ENCODE data around the gene TMEM92. TPM values are rescaled to one million over a fixed set of nuclear protein-coding genes. Genes with fewer than 3 reads are reported as not detected.
"Not testable (repeated sequence)": the region's sequence is repeated elsewhere in the genome, so short reads cannot be mapped to it uniquely, and the experiment has no call there.

The TMEM92 gene
- total and polyA plus RNA-seq, 5 donors, result not detected

DNA sequence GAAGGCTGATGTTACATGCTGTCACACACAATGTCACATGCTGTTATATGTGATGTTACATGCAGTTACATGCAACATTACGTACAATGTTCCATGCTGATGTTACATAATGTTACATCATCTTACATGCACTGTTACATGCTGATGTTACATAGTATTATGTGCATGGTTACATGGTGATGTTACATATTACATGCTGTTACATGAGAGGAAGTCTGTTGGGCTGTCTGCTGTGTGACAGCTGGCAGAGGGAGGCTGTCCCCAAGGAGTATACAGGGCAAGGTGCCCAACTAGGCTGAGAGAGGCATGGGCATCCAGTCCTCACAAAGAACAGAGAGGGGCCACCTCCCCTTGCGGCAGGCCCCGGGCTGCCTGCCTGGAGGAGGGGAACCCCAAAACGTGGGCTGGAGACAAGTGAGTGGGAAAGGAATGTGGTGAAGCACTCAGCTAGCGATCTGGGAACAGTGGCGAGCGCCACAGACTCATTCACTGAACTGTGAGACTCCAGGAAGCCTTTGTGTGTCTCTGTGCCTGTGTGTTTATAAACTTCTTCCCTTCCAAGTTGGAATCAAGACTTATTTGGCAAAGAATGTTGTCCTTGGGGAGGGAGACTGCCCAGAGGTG is 30.6 kb downstream of the TMEM92 start:
- intact Hi-C loops (cut with DNase I), result no loop called here
- H3K4me3 ChIP-seq (ENCODE audit: low read length), result no peak overlapping the region
- 26% methylated on average over 7 of the region's 7 CpGs for WGBS
- peak in 2 of 3 donors; percentile 68 to 76 for DNase-seq
- peak overlapping the region; percentile 4 for H3K27ac ChIP-seq (ENCODE audit: low read length)
- H3K27me3 ChIP-seq (ENCODE audit: control insufficient read depth, insufficient read depth), result no peaks in the 10 kb centered on the region
- ATAC-seq, result peak; percentile 68 to 86
- no peaks in the 10 kb centered on the region for H3K4me1 ChIP-seq (ENCODE audit: control insufficient read depth, insufficient read depth, low read length)
- no peaks in the 10 kb centered on the region for H3K9me3 ChIP-seq (ENCODE audit: control insufficient read depth, low read length)

DNA sequence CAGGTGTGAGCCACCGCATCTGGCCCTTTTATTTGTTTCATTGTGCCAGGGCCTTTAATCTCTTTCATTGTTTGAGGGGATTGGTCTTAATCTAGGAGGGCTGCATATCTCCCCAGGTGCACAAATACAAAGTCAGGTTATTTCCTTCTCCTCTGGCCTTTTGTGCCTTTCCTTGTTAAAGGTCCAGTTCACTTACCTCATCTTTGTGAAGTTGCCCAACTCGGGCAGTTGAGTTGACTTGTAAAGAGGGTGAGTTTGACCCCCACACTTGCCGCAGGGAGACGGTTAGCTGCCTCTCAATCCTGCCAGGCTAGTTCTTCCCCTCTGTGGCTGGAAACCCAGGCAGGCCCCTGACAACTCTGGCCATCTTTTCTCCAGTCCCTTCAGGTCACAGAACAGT is 33.4 kb downstream of the TMEM92 start:
- ATAC-seq, result no peak
- no peaks in the 10 kb centered on the region for H3K4me1 ChIP-seq (ENCODE audit: control insufficient read depth, insufficient read depth, low read length)
- intact Hi-C loops (cut with DNase I), result no loop called here
- 92% methylated on average over 4 of the region's 4 CpGs for WGBS
- no peaks in the 10 kb centered on the region for H3K9me3 ChIP-seq (ENCODE audit: control insufficient read depth, low read length)
- H3K4me3 ChIP-seq (ENCODE audit: low read length), result no peak overlapping the region
- no peak for DNase-seq
- H3K27me3 ChIP-seq (ENCODE audit: control insufficient read depth, insufficient read depth), result no peaks in the 10 kb centered on the region
- no peak overlapping the region for H3K27ac ChIP-seq (ENCODE audit: low read length)

DNA sequence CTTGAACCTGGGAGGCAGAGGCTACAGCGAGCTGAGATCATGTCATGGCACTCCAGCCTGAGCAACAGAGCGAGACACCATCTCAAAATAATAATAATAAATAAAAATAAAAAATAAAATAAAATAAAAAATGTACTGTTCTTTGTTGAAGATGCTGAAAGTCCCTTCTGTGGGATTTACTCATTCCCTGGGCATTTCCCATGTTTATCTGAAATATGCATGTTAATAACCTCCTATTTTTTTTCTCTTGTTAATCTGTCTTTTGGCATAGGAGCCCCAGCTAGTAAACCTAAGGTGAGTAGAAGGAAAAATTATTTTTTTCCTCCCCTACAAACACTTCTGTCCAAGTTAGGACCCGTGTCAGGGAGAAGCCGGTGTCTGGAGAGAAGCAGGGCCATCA is 34.4 kb downstream of the TMEM92 start:
- no peak for DNase-seq
- no peaks in the 10 kb centered on the region for H3K9me3 ChIP-seq (ENCODE audit: control insufficient read depth, low read length)
- WGBS, result 90% methylated on average over 4 of the region's 4 CpGs
- H3K4me1 ChIP-seq (ENCODE audit: control insufficient read depth, insufficient read depth, low read length), result no peaks in the 10 kb centered on the region
- H3K27ac ChIP-seq (ENCODE audit: low read length), result no peak overlapping the region
- H3K4me3 ChIP-seq (ENCODE audit: low read length), result no peak overlapping the region
- intact Hi-C loops (cut with DNase I), result no loop called here
- no peak for ATAC-seq
- no peaks in the 10 kb centered on the region for H3K27me3 ChIP-seq (ENCODE audit: control insufficient read depth, insufficient read depth)

DNA sequence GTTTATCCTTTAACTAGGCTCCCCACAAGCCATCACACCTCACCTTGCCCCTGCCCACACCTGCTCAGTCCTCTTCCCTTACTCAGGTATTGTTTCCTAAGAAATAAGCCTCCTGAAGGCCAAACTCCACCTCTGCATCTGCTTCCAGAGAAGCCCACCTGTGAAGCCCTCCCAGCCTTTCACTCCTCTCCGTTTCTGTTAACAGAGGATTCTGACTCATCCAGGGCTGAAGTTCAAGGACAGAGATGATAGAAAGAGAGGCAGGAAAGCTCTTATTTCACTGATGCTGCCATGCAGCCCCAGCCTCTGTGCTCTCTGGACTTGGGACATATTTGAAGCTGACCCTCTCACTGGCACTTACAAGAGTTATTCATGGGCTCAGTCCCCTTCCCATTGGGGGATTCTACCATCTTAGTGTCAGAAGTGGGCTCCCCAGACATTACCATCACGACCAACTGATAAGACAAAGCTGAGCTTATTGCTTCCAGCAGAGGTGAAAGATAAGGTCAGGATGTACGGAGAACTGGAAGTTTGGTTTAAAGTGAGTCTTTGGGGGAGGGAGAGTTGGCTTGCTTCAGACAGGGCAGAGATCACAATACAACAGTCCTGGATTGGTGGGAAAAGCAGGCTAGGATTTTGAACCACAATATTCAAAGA is 36.3 kb downstream of the TMEM92 start:
- H3K4me3 ChIP-seq (ENCODE audit: low read length), result no peak overlapping the region
- no peaks in the 10 kb centered on the region for H3K27me3 ChIP-seq (ENCODE audit: control insufficient read depth, insufficient read depth)
- H3K4me1 ChIP-seq (ENCODE audit: control insufficient read depth, insufficient read depth, low read length), result no peaks in the 10 kb centered on the region
- ATAC-seq, result no peak
- 29% methylated on average over 3 of the region's 3 CpGs for WGBS
- no peaks in the 10 kb centered on the region for H3K9me3 ChIP-seq (ENCODE audit: control insufficient read depth, low read length)
- no peak for DNase-seq
- intact Hi-C loops (cut with DNase I), result no loop called here
- H3K27ac ChIP-seq (ENCODE audit: low read length), result no peak overlapping the region

DNA sequence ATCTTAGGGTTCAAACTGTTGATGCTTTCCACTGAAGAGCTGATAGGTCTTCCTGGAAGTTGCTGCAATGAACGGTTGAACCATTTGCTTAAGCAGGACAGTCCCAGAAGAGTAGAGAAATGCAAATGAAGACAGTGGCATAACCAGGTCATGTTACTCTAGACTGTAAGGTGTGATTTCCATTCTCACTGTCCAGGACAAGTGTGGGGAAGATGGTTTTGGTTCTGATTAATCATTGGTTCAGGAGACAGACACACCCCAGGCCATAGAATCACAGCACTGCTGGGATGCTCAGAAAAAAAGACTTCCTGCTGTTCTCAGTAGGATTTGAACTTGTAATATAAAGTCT is 36.8 kb downstream of the TMEM92 start:
- Histone ChIP-seq H3K4me3 (ENCODE audit: low read length) (no peak overlapping the region), H3K4me1 (ENCODE audit: control insufficient read depth, insufficient read depth, low read length) (no peaks in the 10 kb centered on the region), H3K27ac (ENCODE audit: low read length) (no peak overlapping the region), H3K9me3 (ENCODE audit: control insufficient read depth, low read length) (no peaks in the 10 kb centered on the region), H3K27me3 (ENCODE audit: control insufficient read depth, insufficient read depth) (no peaks in the 10 kb centered on the region)
- WGBS, result 32% methylated on average over 1 of the region's 1 CpG
- no peak for ATAC-seq
- intact Hi-C loops (cut with DNase I), result no loop called here
- no peak for DNase-seq

DNA sequence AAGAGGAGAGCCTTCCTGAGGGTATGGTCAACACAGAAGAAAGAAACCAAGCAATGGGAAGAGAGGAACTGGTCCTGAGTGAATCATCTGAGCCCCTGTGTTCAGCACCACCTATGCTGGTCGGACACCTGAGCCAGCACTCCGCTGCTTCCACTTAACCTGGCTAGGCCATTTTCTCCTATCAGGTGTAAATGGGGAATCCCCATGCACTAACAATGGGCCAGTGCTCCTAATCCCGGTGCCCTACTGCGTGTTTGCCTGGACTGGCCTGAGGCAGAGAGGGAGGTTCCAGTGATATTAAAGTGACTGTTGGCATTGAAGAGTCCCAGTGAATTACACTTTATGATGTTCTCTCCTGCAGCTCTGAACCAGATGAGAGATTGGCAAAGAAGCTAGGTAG is 37.2 kb downstream of the TMEM92 start:
- 72% methylated on average over 4 of the region's 4 CpGs for WGBS
- Histone ChIP-seq H3K9me3 (ENCODE audit: control insufficient read depth, low read length) (no peaks in the 10 kb centered on the region), H3K4me1 (ENCODE audit: control insufficient read depth, insufficient read depth, low read length) (no peaks in the 10 kb centered on the region), H3K27me3 (ENCODE audit: control insufficient read depth, insufficient read depth) (no peaks in the 10 kb centered on the region), H3K4me3 (ENCODE audit: low read length) (no peak overlapping the region), H3K27ac (ENCODE audit: low read length) (no peak overlapping the region)
- DNase-seq, result no peak
- intact Hi-C loops (cut with DNase I), result no loop called here
- ATAC-seq, result no peak

DNA sequence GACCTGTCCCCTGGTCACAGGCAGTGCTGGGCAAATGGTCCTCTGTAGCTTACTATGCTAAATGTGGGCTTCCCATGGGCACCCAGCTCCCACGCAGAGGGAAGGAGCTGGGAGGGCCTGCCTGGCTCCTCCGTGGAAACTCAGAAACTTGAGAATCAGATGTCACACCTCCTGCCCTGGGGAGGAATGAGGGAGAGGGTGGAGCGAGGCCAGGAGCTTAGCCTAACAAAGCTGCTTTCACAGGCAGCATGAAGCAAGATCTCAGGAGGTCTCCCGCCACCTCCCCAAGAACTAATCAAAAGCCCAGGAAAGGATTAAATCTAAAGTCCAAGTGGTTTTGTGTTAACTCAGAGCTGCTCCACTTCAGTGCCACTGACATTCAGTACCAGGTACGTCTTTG is 38.0 kb downstream of the TMEM92 start:
- Histone ChIP-seq H3K4me3 (ENCODE audit: low read length) (no peak overlapping the region), H3K4me1 (ENCODE audit: control insufficient read depth, insufficient read depth, low read length) (no peaks in the 10 kb centered on the region), H3K27ac (ENCODE audit: low read length) (no peak overlapping the region), H3K27me3 (ENCODE audit: control insufficient read depth, insufficient read depth) (no peaks in the 10 kb centered on the region), H3K9me3 (ENCODE audit: control insufficient read depth, low read length) (no peaks in the 10 kb centered on the region)
- intact Hi-C loops (cut with DNase I), result no loop called here
- ATAC-seq (peak; percentile 42 to 49), DNase-seq (peak in 1 of 3 donors; percentile 28)
- WGBS, result 59% methylated on average over 5 of the region's 5 CpGs

DNA sequence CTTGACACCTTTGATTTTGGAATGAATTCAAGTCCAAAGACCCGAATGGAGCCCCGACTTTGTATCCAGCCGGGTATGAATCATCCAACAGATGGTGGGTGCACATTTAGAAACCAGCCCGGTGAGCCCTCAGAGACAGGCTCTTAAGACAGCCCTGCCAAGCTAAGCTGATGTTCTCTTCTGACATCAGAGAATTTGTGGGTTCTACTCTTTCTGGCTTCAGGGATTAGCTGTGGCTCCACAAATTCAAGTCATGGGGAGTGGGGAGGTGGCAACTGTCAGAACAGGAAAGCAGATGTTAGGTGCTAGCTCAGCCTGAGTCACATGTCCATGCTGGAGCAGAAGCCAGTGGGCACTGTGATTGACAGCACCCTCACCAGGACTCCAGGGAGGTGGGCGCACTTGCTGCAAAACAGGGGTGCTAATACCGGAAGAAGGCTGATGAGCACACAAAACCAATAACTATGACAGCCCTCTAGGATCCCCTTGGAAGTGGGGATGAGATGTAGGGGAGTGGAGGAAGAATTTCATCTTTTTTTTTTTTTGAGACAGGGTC is 40.3 kb downstream of the TMEM92 start:
- ATAC-seq (no peak), DNase-seq (no peak)
- intact Hi-C loops (cut with DNase I), result no loop called here
- Histone ChIP-seq H3K27me3 (ENCODE audit: control insufficient read depth, insufficient read depth) (no peaks in the 10 kb centered on the region), H3K4me1 (ENCODE audit: control insufficient read depth, insufficient read depth, low read length) (no peaks in the 10 kb centered on the region), H3K27ac (ENCODE audit: low read length) (no peak overlapping the region), H3K4me3 (ENCODE audit: low read length) (no peak overlapping the region), H3K9me3 (ENCODE audit: control insufficient read depth, low read length) (no peaks in the 10 kb centered on the region)
- 79% methylated on average over 6 of the region's 6 CpGs for WGBS

DNA sequence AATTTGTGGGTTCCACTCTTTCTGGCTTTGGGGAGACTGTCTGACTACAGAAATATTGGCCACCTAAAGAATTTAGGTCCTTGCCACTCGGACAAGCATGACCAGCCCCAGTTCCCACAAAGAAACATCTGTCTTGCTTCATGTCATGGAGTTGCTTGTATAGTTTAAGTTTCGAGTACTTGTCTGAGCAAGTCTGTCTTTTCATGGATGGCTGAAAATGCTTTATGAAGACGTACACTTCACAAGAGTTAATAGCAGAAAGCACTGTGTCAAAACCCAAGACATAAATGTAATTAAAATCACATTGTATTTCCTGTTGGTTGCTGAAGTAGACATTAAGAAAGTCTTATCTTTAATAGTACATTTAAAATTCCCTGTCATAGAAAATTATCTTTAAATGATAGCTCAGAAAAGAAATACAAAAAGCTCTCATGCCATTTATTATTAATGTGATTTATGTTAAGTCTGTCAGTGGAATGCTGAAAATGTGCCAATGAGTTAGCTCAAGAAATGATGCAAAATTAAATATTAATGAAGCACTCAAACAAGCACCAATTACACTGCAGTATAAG is 41.8 kb downstream of the TMEM92 start:
- ATAC-seq, result no peak
- no peak for DNase-seq
- Histone ChIP-seq H3K9me3 (ENCODE audit: control insufficient read depth, low read length) (no peaks in the 10 kb centered on the region), H3K4me3 (ENCODE audit: low read length) (no peak overlapping the region), H3K27me3 (ENCODE audit: control insufficient read depth, insufficient read depth) (no peaks in the 10 kb centered on the region), H3K4me1 (ENCODE audit: control insufficient read depth, insufficient read depth, low read length) (no peaks in the 10 kb centered on the region), H3K27ac (ENCODE audit: low read length) (no peak overlapping the region)
- intact Hi-C loops (cut with DNase I), result no loop called here
- 64% methylated on average over 3 of the region's 3 CpGs for WGBS

DNA sequence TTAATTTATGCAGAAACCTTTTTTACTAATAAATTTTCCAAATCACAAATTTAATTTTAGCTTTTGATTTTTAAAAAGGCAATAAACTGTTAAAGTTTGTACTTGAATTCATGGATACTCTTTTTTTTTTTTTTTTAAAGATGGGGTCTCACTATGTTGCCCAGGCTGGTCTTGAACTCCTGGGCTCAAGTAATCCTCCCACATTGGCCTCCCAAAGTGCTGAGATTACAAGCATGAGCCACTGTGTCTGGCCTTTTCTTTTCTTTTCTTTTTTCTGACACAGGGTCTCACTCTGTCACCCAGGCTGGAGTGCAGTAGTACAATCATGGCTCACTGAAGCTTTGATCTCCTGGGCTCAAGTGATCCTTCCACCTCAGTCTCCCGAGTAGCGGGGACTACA is 42.4 kb downstream of the TMEM92 start:
- 90% methylated on average over 2 of the region's 2 CpGs for WGBS
- H3K27me3 ChIP-seq (ENCODE audit: control insufficient read depth, insufficient read depth); H3K9me3 ChIP-seq (ENCODE audit: control insufficient read depth, low read length); DNase-seq; H3K4me3 ChIP-seq (ENCODE audit: low read length); H3K4me1 ChIP-seq (ENCODE audit: control insufficient read depth, insufficient read depth, low read length); intact Hi-C loops (cut with DNase I); ATAC-seq; H3K27ac ChIP-seq (ENCODE audit: low read length): not testable (repeated sequence)

DNA sequence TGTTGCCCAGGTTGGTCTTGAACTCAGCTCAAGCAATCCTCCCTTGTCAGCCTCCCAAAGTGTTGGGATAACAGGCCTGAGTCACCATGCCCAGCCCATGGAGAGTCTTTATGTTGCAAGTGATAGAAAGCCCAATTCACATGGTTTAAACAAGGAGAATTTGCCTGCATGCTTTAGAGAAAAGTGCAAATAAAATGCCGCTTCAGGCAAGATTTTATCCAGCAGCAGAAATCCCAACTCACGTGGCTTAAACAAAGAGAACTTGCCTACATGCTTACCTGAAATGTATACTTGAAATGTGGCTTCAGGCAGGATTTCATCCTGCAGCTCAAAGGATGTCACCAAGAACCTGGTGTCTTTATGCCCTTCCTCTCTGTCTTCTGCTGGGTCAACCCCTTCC is 42.9 kb downstream of the TMEM92 start:
- 94% methylated on average over 2 of the region's 2 CpGs for WGBS
- no peaks in the 10 kb centered on the region for H3K9me3 ChIP-seq (ENCODE audit: control insufficient read depth, low read length)
- DNase-seq (no peak), ATAC-seq (no peak)
- H3K4me1 ChIP-seq (ENCODE audit: control insufficient read depth, insufficient read depth, low read length), result no peaks in the 10 kb centered on the region
- no peaks in the 10 kb centered on the region for H3K27me3 ChIP-seq (ENCODE audit: control insufficient read depth, insufficient read depth)
- intact Hi-C loops (cut with DNase I), result no loop called here
- no peak overlapping the region for H3K27ac ChIP-seq (ENCODE audit: low read length)
- H3K4me3 ChIP-seq (ENCODE audit: low read length), result no peak overlapping the region
